ENCODE results near the gene RPL6.
"Not testable (repeated sequence)": the region's sequence is repeated elsewhere in the genome, so short reads cannot be mapped to it uniquely, and the experiment has no call there.

The RPL6 gene

GRCh38 chr12:112419297-112420133, 10.1 kb upstream of the RPL6 start:
- no peak for DNase-seq (ENCODE audit: low read depth, low spot score)

GRCh38 chr12:112418608-112419296, 9.3 kb upstream of the RPL6 start, which contains the start of gene PTPN11:
PTPN11 (plus strand) TSS chr12:112418947; CDS start chr12:112419112, 165 bp downstream.
- no peak for DNase-seq (ENCODE audit: low read depth, low spot score)

DNA sequence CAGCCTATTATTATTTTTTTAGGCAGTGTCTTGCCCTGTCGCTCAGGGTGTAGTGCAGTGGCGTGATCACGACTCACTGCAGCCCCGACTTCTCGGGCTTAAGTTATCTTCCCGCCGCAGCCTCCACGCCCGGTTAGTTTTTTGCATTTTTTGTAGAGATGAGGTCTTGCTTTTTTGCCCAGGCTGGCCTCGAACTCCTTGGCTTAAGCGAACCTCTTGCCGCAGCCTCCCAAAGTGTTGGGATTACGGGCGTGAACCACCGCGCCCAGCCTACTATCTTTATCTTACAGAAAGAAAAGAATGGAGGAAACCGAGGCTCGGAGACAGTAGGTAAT, 8.8 kb upstream of the RPL6 start:
- no peak for DNase-seq (ENCODE audit: low read depth, low spot score)

DNA sequence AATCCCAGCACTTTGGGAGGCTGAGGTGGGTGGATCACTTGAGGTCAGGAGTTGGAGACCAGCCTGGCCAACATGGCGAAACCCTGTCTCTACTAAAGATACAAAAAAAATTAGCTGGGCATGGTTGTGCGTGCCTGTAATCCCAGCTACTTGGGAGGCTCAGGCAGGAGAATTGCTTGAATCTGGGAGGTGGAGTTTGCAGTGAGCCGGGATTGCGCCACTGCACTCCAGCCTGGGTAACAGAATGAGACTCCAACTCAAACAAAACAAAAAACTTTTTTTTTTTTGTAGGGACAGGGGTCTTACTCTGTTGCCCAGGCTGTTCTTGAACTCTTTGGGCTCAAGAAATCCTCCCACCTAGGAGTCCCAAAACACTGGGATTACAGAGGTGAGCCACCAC, 6.1 kb upstream of the RPL6 start:
- DNase-seq (ENCODE audit: low read depth, low spot score): not testable (repeated sequence)

- DNase-seq (ENCODE audit: low read depth, low spot score): no peak
These were observed 4.6 kb upstream of the RPL6 start for GRCh38 chr12:112413855-112414625.

- DNase-seq (ENCODE audit: low read depth, low spot score): no peak
These were observed 470 bp upstream of the RPL6 start for GRCh38 chr12:112409906-112410244.

- no peak for DNase-seq (ENCODE audit: low read depth, low spot score)
These were observed 784 bp downstream of the RPL6 start for GRCh38 chr12:112408621-112409020.

GRCh38 chr12:112407683-112408082, 1.7 kb downstream of the RPL6 start:
- DNase-seq (ENCODE audit: low read depth, low spot score): not testable (repeated sequence)

DNA sequence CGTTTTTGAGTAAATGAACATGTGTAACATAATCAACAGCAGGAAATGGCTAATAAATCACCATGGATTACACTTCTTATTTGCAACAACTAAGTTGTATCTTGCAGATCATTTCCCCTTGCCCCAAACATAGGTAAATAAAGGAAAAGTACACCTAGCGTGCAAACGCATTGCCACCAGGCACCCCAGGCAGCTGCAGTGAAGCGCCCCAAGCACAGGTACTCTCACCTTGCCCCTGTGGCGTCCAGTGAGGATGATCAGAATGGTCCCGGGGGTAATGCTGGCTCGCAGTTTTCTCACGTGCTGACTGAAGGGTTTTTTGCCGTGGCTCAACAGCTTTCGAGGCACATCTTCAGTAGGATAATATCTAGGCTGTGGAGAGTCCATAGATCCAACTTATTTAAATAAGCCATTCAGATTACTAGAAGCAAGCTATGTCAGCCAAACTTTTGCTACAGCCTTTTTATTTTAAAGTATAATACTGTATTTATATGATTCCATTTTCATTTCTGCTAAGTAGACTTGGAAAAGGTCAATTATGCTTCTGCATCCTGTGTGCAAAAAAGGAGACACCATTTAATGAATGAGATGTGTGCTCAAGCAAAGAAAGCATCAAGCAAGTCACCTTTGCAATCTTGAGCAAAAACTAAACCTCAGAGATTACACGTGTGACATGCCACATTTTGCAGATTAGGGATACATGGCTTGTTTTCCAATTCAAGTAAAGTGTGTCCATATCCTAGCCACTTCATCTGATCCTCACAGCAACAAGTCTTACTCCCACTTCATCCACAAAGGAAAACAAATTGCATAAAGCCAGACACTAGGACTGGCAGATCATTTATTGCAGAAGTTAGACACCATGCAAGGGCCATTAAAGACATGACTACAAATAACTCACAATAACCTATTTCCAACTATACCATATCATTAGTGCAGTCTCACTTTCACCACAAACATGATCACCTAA, 2.6 kb downstream of the RPL6 start:
- no peak for DNase-seq (ENCODE audit: low read depth, low spot score)

DNA sequence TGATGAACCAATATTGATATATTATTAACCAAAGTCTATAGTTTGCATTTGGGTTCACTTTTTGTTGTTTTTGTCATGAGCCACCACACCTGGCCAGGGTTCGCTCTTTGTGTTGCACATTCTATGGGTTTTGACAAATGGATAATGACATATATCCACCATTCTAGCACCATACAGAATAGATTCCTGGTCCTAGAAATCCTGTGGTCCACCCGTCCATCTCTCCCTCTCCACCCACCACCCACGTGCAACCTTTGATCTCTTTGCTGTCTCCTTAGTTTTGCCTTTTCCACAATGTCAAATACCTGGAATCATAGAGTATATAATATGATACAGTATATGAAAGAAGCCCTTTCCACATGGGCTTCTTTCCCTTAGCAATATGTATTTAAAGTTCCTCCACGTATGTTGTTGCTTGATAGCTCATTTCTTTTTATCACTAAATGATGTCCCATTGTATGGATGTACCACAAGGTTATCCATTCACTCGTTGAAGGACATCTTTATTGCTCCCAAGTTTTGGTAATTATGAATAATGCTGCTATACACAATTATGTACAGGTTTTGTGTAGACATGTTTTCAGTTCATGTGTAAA, 7.4 kb downstream of the RPL6 start:
- DNase-seq (ENCODE audit: low read depth, low spot score): no peak

GRCh38 chr12:112401054-112401453, 8.4 kb downstream of the RPL6 start:
- no peak for DNase-seq (ENCODE audit: low read depth, low spot score)

GRCh38 chr12:112393328-112393727, 16.1 kb downstream of the RPL6 start:
- DNase-seq (ENCODE audit: low read depth, low spot score): no peak

DNA sequence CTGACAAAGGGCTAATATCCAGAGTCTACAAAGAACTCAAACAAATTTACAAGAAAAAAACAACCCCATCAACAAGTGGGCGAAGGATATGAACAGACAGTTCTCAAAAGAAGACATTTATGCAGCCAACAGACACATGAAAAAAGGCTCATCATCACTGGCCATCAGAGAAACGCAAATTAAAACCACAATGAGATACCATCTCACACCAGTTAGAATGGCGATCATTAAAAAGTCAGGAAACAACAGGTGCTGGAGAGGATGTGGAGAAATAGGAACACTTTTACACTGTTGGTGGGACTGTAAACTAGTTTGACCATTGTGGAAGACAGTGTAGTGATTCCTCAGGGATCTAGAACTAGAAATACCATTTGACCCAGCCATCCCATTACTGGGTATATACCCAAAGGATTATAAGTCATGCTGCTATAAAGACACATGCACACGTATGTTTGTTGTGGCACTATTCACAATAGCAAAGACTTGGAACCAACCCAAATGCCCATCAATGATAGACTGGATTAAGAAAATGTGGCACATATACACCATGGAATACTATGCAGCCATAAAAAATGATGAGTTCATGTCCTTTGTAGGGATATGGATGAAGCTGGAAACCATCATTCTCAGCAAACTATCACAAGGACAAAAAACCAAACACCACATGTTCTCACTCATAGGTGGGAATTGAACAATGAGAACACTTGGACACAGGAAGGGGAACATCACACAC, 19.3 kb downstream of the RPL6 start:
- not testable (repeated sequence) for DNase-seq (ENCODE audit: low read depth, low spot score)

- no peak for DNase-seq (ENCODE audit: low read depth, low spot score)
These were observed 20.2 kb downstream of the RPL6 start for GRCh38 chr12:112389228-112389627.

DNA sequence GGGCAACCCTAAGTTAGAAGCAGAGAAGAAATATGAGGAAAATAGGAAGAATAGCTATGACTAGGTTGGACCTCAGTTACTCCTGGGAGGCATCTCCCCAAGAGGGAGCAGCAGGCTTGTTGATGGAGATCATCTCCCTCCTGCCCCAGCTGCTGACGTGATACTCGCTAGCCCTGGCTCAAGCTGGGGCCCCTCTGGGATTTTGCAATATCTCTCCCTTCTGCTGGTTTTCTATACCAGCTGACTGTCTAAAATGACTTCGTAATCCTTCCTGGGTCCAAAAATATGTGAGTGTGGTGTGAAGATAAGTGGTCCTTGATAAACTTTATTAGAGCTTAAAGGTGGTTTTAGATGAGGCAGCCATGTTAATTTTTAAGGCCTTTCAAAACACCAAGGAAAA, 22.7 kb downstream of the RPL6 start:
- no peak for DNase-seq (ENCODE audit: low read depth, low spot score)

DNA sequence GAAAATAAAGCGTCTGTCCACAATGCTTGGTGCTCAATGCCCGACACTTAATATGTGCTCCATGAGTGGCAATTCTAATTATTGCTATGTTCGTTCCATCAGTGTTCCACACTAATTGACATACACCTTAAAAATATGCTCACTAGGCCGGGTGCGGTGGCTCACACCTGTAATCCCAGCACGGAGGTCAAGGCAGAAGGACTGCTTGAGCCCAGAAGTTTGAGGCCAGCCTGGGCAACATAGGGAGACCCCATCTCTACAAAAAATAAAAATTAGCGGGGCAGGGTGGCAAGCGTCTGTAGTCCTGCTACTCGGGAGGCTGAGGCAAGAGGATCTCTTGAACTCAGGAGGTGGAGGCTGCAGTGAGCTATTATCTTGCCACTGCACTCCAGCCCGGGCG, 26.5 kb downstream of the RPL6 start:
- DNase-seq (ENCODE audit: low read depth, low spot score): no peak

- peak; percentile 40 for DNase-seq (ENCODE audit: low read depth, low spot score)
These were observed 27.3 kb downstream of the RPL6 start, which contains the start of gene HECTD4 for GRCh38 chr12:112381883-112382796. HECTD4 (minus strand) TSS chr12:112382431; CDS start chr12:112382128, 303 bp downstream.

GRCh38 chr12:112381406-112381882, 28.0 kb downstream of the RPL6 start:
- no peak for DNase-seq (ENCODE audit: low read depth, low spot score)
